Ovary (tissue), 3 donors: ENCODE data around the gene CDK6.

Experiments used
- EP300 ChIP-seq: sonication (generic); formaldehyde crosslinking; IDR thresholded peaks from one replicate; pipeline ENCODE4 v1.6.1; 2017; ENCODE audit warnings: antibody characterized with exemption
- POLR2A ChIP-seq: fragments of 450-650 bp; IDR thresholded peaks from one replicate; pipeline ENCODE4 v1.6.1; 2017; ENCODE audit warnings: antibody characterized with exemption, mild to moderate bottlenecking, moderate library complexity
- TF ChIP-seq, protein P1 (sequence below), 3 donors: fragments of 450-650 bp in 2 of 3; fragments of 200-600 bp in 1 of 3; IDR thresholded peaks; one replicate each; pipeline versions ENCODE4 v1.5.1 to v1.8.0; 2016 to 2022; ENCODE audit warnings: antibody characterized with exemption in 3 of 3, mild to moderate bottlenecking in 1 of 3
- donor health status: DM: no; HTN: no; CAD: no.

DNA sequence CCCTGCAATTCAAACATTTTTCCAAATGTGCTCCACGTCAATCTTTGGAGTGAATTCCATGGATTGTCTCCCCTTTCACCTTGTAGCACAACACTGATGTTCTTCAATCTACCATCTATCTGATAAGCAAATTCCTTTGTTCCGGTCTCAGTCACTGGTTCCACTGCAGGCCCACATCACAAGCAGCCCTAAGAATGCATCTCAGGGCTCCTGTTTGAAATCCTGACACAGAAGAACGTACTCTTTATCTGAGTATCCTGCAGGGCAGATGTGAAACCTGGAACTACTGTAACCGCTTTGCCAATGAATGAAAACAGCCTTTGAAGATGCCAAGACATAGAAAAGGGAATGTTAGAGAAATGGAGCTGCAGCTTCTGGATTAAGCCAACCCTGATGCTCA lies 183.2 kb downstream of the CDK6 start:
- TF ChIP-seq, protein P1, sequence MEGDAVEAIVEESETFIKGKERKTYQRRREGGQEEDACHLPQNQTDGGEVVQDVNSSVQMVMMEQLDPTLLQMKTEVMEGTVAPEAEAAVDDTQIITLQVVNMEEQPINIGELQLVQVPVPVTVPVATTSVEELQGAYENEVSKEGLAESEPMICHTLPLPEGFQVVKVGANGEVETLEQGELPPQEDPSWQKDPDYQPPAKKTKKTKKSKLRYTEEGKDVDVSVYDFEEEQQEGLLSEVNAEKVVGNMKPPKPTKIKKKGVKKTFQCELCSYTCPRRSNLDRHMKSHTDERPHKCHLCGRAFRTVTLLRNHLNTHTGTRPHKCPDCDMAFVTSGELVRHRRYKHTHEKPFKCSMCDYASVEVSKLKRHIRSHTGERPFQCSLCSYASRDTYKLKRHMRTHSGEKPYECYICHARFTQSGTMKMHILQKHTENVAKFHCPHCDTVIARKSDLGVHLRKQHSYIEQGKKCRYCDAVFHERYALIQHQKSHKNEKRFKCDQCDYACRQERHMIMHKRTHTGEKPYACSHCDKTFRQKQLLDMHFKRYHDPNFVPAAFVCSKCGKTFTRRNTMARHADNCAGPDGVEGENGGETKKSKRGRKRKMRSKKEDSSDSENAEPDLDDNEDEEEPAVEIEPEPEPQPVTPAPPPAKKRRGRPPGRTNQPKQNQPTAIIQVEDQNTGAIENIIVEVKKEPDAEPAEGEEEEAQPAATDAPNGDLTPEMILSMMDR (IDR thresholded peaks at IDR 0.05): no peak
- TF ChIP-seq POLR2A (no peak), EP300 (no peak)
